OCI-LY7 (cell line): ENCODE measurements around the gene HAND1. TPM values are rescaled to one million over a fixed set of nuclear protein-coding genes. Genes with fewer than 3 reads are reported as not detected.

Experiments used
- Bru-seq: library from RNA; stranded (reverse); fragments of 400-500 nt; gene quantifications from one replicate; lab custom pipeline; 2021; lab: Mats Ljungman, UMichigan
- BruChase-seq, 2 experiments: library from RNA; stranded (reverse); fragments of 400-500 nt; gene quantifications; one replicate each; lab custom pipeline; 2021; lab: Mats Ljungman, UMichigan
- BruUV-seq: library from RNA; stranded (reverse); fragments of 400-500 nt; replicated peaks from 2 replicates; lab custom pipeline; 2021; lab: Mats Ljungman, UMichigan
- CTCF ChIA-PET: fragments of 300-600 bp; sonication (Branson Sonifier 250); formaldehyde crosslinking; loops from one replicate; lab custom pipeline; 2022; ENCODE audit warnings: antibody characterized with exemption; ENCODE audit not compliant: unreplicated experiment; lab: Charles Lee
- POLR2A ChIA-PET: fragments of 300-600 bp; sonication (Branson Sonifier 250); formaldehyde crosslinking; loops from one replicate; lab custom pipeline; 2022; ENCODE audit warnings: antibody characterized with exemption; lab: Charles Lee
- DNase-seq: peaks from one replicate; pipeline ENCODE4 v3.0.0-alpha.2; 2015; ENCODE audit warnings: low spot score
- H2AFZ ChIP-seq: fragments of 200-600 bp; sonication (generic), shearing (Covaris generic); 2 replicates; pipeline ENCODE4 v1.6.1; 2014; ENCODE audit warnings: mild to moderate bottlenecking, antibody characterized with exemption, low read length, moderate library complexity
- H3K27ac ChIP-seq: fragments of 200-600 bp; sonication (generic); 2 replicates; pipeline ENCODE4 v1.5.1; 2014; ENCODE audit warnings: mixed run types, low read depth, mild to moderate bottlenecking, moderate library complexity, low read length, inconsistent platforms; ENCODE audit not compliant: poor library complexity, severe bottlenecking
- H3K36me3 ChIP-seq: fragments of 200-600 bp; sonication (generic); 2 replicates; pipeline ENCODE4 v1.6.1; 2014; ENCODE audit warnings: mild to moderate bottlenecking, antibody characterized with exemption, low read length, moderate library complexity, mixed read lengths; ENCODE audit not compliant: insufficient read depth
- H3K4me1 ChIP-seq: fragments of 200-600 bp; sonication (generic); 2 replicates; pipeline ENCODE4 v1.5.1; 2014; ENCODE audit warnings: mild to moderate bottlenecking, low read length; ENCODE audit not compliant: insufficient read depth, poor library complexity, severe bottlenecking
- H3K4me2 ChIP-seq: fragments of 200-600 bp; sonication (generic); 2 replicates; pipeline ENCODE4 v1.6.1; 2014; ENCODE audit warnings: mild to moderate bottlenecking, low read length
- H3K4me3 ChIP-seq: fragments of 200-600 bp; sonication (generic); 2 replicates; pipeline ENCODE4 v1.5.1; 2014; ENCODE audit warnings: mild to moderate bottlenecking, low read depth, low read length; ENCODE audit not compliant: poor library complexity, severe bottlenecking
- H3K79me2 ChIP-seq: fragments of 200-600 bp; sonication (generic); 2 replicates; pipeline ENCODE4 v1.6.1; 2016; ENCODE audit warnings: low read depth, mild to moderate bottlenecking, low read length, moderate library complexity, mixed read lengths; ENCODE audit not compliant: insufficient read depth
- H3K9me2 ChIP-seq: fragments of 200-600 bp; sonication (generic); 2 replicates; pipeline ENCODE4 v1.6.1; 2016; ENCODE audit warnings: mild to moderate bottlenecking, low read length, mixed read lengths; ENCODE audit not compliant: insufficient read depth
- H3K9me3 ChIP-seq: fragments of 200-600 bp; sonication (generic); 2 replicates; pipeline ENCODE4 v1.6.1; 2014; ENCODE audit warnings: mild to moderate bottlenecking, mixed run types, low read length, mixed read lengths
- H4K20me1 ChIP-seq: fragments of 200-600 bp; sonication (generic); 2 replicates; pipeline ENCODE4 v1.6.1; 2014; ENCODE audit warnings: mild to moderate bottlenecking, antibody characterized with exemption, low read length, moderate library complexity, mixed read lengths; ENCODE audit not compliant: insufficient read depth
- CTCF ChIP-seq: fragments of 200-600 bp; sonication (generic); conservative IDR thresholded peaks from 2 replicates; pipeline ENCODE4 v1.5.1; 2014; ENCODE audit warnings: mild to moderate bottlenecking, antibody characterized with exemption, low read length, moderate library complexity, mixed read lengths
- EZH2phosphoT487 ChIP-seq: fragments of 200-600 bp; sonication (generic); IDR thresholded peaks from 2 replicates; pipeline ENCODE4 v1.6.1; 2018; ENCODE audit warnings: low read depth, borderline replicate concordance, mild to moderate bottlenecking, mixed run types, antibody characterized with exemption, low read length, moderate library complexity, mixed read lengths
- intact Hi-C: fragments of 100-400 bp; cut with micrococcal nuclease; formaldehyde crosslinking; loops from one replicate; pipeline ENCODE4 v1.10.0; 2022; ENCODE audit not compliant: unreplicated experiment
- long read RNA-seq: library from polyadenylated mRNA; stranded (forward); transcript quantifications from one replicate; pipeline ENCODE4 v2.0.0, GENCODE V29; 2022
- total RNA-seq, 2 experiments: library from RNA; depleted of rRNA in 1 of 2; stranded (reverse); fragments of >200 nt in 1 of 2; shearing (Covaris generic) in 1 of 2; gene quantifications; 2 replicates each; pipeline ENCODE4 v1.2.3, GENCODE V29; 2014 to 2022

The HAND1 gene
- total RNA-seq (2014; rRNA removed; shearing (Covaris generic)) (not detected in 2 replicates), total RNA-seq (2022) (not detected in 2 replicates), Bru-seq, nascent RNA (not detected), BruChase-seq, experiment 1, labeled RNA remaining after a 6-hour chase (not detected), BruChase-seq, experiment 2, labeled RNA remaining after a 2-hour chase (not detected)
- long read RNA-seq: 0 reads

DNA sequence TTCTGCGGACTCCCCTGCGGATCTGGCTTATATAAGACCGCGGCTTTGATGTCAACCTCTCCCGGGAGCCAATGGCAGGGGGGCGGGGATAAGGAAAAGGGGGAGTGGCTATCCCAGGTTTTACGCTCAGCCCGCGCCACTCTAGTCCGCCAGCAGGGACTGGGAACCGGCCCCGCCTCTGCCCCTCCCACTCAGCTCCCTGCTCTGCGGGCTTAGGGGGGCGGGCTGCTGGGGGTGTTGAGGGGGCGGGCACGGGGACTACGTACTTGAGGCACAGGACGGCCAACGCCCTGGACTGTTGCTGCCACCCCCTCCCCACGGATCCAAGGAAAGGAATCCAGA is at the start of gene HAND1:
Gene HAND1, minus strand, starts transcription at position 4 of the 342 bp plus-strand sequence. CDS start 219 bp downstream, outside the sequence.
- Histone ChIP-seq H3K79me2 (no peaks in the 10 kb centered on the region), H3K9me2 (no peaks in the 10 kb centered on the region), H3K27ac (no peak within 1 kb of the TSS), H3K4me1 (no peaks in the 10 kb centered on the region), H3K9me3 (no peaks in the 10 kb centered on the region), H2AFZ (no peak within 1 kb of the TSS), H3K36me3 (no peaks in the 10 kb centered on the region), H4K20me1 (no peaks in the 10 kb centered on the region), H3K4me2 (no peak within 1 kb of the TSS), H3K4me3 (no peak within 1 kb of the TSS)
- POLR2A ChIA-PET: no interaction called here
- no peak for DNase-seq
- TF ChIP-seq EZH2phosphoT487: no peak
- TF ChIP-seq CTCF: no peak
- CTCF ChIA-PET: no interaction called here
- intact Hi-C loops: no loop called here
- no TSS peak for BruUV-seq

GRCh38 chr5:154526231-154527226 is 48.5 kb upstream of the HAND1 start:
- Histone ChIP-seq H3K4me1 (no peaks in the 10 kb centered on the region), H3K27ac (no peak overlapping the region), H3K9me3 (no peaks in the 10 kb centered on the region), H3K4me2 (no peak overlapping the region), H4K20me1 (no peaks in the 10 kb centered on the region), H3K36me3 (no peaks in the 10 kb centered on the region), H3K4me3 (no peak overlapping the region), H3K79me2 (no peaks in the 10 kb centered on the region), H2AFZ (no peak overlapping the region), H3K9me2 (no peaks in the 10 kb centered on the region)
- CTCF ChIA-PET: no interaction called here
- no TSS peak for BruUV-seq
- DNase-seq: no peak
- TF ChIP-seq EZH2phosphoT487 (no peak), CTCF (no peak)
- intact Hi-C loops: no loop called here
- POLR2A ChIA-PET: no interaction called here
